Measurements from ENCODE around the gene SOCS3.

GRCh38 chr17:78351449-78352006 lies 8.3 kb downstream of the SOCS3 start:
- TF ChIP-seq POLR2A (IDR thresholded peaks at IDR 0.05), result peak in 1 of 2 donors; percentile 13
- no peak for TF ChIP-seq CTCF (IDR thresholded peaks at IDR 0.05)

Data from Peyer's patch (tissue), 4 donors.